GM12874 (cell line): ENCODE results near the gene SLC24A3.

ENCODE experiments used
- TF ChIP-seq, protein P1 (sequence below): IDR thresholded peaks from 2 replicates; pipeline ENCODE4 v1.5.1; 2011; ENCODE audit warnings: low read depth, mild to moderate bottlenecking, control low read depth, low read length, moderate library complexity; ENCODE audit not compliant: insufficient read depth

SLC24A3 gene

DNA sequence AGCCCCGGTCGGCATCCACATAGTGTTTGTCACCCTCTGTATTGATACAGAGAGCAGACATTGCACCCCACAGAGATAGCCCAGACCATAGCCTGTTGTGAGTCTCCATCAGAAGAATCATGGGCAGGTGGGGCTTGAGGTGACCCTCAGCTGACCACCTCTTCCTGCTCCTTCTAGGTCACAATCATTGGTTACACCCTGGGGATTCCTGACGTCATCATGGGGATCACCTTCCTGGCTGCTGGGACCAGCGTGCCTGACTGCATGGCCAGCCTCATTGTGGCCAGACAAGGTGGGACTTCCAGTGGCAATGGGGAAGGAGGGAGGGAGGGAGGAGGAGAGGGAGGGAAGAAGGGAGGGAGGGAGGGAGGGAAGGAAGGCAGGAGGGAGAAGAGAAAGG, 484.2 kb downstream of the SLC24A3 start:
- TF ChIP-seq, protein P1, sequence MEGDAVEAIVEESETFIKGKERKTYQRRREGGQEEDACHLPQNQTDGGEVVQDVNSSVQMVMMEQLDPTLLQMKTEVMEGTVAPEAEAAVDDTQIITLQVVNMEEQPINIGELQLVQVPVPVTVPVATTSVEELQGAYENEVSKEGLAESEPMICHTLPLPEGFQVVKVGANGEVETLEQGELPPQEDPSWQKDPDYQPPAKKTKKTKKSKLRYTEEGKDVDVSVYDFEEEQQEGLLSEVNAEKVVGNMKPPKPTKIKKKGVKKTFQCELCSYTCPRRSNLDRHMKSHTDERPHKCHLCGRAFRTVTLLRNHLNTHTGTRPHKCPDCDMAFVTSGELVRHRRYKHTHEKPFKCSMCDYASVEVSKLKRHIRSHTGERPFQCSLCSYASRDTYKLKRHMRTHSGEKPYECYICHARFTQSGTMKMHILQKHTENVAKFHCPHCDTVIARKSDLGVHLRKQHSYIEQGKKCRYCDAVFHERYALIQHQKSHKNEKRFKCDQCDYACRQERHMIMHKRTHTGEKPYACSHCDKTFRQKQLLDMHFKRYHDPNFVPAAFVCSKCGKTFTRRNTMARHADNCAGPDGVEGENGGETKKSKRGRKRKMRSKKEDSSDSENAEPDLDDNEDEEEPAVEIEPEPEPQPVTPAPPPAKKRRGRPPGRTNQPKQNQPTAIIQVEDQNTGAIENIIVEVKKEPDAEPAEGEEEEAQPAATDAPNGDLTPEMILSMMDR = no peak

DNA sequence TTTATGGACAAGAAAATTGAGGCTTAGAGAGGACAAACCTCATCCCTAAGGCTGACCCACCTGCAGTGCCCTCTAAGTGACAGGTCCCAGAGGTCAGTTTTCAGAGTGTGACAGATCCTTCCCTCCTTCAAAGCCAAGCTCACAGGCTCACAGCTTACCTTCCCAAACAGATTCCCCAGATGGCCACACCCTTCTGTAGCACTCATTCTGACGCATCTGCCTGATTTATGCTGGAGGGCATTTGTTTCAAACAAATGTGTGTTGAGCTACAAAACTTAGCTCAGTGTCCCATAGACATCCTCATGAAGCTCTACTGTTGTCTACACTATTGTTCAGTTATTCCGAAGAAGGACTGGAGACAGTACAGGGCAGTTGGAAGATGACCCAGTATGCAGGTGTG, 485.0 kb downstream of the SLC24A3 start:
- TF ChIP-seq, protein P1 = no peak

DNA sequence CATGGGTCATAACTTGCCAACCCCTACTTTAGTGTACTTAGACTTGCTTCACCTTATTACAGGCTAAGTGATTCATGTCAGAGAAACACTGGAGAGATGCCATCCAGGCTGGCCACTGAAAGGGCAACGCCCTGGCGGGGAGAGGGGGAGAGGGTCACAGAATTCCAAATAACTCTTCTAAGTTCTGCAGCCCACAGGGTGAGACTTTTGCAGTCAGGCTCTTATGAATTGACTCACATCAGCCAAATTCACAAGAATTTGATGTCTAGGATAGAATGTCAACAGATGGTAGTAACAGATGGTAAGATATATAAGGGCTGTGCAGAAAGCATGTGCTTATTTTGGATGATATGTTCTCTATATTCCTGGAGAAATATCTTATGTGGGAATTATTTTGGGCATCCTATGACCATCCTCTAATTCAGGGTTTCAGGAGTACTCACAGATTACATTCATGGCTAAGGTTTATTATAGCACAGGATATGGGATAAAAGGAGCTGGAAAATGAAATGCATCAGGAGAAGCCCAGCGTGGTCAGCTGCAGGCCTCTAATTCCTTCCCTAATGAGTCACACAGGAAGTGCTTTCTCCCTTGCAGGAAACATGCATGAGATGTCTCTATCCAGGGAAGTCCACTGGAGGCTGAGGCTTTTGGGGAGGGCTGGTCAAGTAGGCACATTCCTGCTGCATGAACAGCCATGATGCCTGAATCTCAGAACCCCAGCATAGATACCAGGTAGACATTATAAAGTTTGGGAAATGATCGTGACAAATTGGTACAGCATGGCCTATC, 486.9 kb downstream of the SLC24A3 start:
- TF ChIP-seq, protein P1 = no peak

DNA sequence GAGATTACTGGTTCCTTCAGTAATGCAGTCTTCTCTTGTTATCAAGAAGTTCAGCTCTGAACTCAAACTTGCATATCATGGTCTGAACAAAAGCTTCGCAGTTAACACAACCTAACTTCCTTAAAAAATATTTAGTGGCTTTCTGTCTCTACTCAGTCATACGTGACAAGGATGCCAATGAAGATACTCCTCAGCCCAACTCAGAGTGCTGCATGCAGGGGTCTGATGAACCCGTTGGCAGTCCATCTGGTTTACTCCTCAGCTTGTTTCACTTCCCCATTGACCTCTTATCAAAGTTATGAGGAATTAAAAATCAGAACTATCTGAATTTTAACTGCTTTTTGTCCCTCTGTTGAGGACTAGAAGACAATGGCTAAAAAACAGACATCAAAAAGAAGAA, 489.0 kb downstream of the SLC24A3 start:
- TF ChIP-seq, protein P1 = no peak

DNA sequence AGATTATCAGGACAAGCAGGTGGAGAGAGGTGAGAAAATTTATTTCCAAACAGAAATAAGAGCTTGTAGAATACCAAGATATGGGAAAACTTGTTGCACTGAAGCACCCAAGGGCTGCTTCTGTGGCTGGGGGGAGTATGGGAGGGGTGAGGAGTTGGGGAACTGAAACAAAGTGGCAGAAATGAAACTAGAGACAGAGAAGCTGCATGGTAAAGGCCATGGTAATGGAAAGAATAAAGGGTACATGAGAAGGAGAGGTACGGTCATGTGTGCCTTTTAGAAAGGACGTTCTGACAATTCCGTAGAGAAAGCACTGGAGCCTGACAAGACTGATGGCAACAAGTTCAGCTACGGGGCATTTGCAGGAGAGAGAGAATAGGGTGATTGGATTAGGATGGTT, 494.0 kb downstream of the SLC24A3 start:
- TF ChIP-seq, protein P1 = no peak

DNA sequence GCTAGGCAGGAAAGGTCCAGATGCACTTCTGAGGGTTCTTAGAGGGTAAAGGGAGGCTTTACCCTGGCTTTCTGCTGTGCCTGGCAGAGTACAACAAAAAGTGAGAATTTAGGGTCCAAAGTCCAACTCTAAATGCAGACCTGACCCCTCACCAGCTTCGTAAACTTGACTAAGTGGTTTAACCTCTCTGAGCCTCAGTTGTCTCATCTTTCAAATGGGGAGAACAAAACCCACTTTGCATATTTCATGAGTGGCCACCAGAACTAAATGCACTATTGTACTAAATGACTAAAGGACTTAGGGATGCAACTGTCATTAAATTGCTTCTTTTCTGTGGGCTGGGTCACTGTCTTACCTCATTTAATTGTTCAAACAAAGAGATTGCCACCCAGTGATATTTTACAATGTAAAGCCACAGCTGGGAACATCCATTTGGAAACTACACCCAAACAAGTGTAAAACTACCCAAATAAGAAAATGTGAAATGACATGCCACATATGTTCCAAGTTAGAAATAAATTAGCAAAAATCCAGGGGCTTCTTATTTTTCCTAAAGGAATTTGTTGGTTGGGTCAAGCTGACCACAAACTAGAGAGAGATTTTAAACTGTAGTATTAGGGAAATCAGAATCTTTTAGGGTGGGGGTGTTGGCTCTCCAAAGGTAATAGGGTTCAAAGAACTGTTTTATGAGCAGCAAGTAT, 497.3 kb downstream of the SLC24A3 start:
- TF ChIP-seq, protein P1 = no peak

DNA sequence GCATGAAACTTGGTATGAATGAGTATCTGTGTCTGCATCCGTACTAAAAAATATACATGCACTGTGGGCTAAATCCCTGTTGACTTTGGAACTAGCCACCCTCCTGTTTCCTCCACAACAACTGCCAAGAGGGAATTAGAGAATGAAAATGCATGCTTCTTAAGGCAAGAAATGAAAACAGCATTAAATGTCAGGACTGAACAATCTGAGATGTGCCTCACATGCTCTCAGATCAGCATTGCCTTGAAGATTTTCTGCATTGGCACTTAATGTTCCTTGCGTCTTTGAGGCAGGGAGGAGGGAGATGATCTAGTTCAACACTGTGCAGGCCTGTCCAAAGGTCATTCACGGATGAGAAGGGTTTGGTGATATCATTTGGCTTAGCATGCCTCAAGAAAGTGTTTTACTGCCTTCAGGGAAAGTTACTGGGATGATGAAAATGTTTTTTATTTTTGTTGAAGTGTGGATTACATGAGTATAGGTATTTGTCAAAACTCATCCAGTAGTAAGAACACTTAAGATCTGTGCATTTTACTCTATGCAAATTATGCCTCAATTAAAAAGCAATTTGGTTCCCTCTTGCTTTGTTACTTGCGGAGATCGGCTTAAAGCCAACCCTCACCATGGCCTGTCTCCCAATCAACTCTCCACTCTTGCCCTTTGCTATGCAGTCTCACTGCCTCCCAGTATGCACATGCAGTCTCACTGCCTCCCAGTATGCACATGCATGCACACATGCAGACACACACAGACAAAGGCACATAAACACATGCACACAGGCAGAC, 498.1 kb downstream of the SLC24A3 start:
- TF ChIP-seq, protein P1 = no peak
